ENCODE data around the gene SDS.
"Not testable (repeated sequence)": the region's sequence is repeated elsewhere in the genome, so short reads cannot be mapped to it uniquely, and the experiment has no call there.

Gene SDS

DNA sequence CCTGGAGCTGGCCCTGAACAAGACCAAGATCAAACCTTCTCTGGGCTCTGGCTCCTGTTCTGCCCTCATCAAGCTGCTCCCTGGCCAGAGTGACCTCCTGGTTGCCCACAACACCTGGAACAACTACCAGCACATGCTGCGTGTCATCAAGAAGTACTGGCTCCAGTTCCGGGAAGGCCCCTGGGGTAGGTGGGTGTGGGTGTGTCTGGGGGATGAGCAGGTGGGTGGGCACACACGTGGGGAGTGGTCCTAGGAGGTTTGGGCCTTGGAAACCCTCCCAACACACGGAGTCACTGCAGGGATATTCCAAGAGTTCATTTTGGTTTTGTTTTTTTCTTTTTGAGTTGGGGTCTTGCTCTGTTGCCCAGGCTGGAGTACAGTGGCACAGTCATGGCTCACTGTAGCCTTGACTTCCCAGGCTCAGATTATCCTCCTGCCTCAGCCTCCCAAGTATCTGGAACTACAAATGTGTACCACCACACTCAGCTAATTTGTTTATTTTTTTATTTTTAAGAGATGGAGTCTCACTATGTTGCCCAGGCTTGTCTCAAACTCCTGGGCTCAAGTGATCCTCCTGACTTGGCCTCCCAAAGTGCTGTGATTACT lies 28.8 kb downstream of the SDS start:
- no peak for DNase-seq (ENCODE audit: low spot score)

DNA sequence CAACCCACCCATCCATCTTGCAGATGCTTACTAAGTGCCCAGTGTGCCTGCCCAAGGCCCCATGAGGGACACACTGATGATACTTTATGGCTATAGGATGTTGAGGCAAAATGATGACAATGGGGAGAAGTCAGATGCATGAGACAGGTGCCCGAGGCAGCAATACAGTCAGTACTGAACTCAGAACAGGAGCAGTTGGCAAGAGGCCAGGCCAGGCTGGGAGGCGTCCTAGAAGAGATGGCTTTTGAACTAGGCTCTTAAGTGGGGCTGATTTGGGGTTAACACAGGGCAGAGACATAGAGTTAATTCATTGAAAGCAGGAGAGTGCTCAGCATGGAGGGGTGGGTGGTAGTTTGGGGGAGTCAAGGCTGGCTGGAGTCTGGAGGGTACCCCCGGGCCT lies 29.7 kb downstream of the SDS start:
- DNase-seq (ENCODE audit: low spot score): no peak

DNA sequence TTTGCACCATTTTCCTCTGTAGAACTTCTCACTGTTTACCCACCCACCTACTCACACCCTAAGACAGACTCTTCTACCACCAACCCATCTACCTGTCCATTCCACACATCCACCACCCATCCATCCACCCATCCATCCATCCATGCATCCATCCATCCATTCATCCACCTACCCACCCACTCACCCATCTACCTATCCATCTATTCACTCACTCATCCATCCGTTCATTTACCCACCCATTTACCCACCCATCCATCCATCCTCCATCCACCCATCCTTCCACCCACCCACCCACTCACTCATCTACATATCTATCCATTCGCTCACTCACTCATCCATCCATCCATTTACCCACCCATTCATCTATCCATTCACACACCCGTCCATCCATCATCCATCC lies 30.2 kb downstream of the SDS start:
- DNase-seq (ENCODE audit: low spot score): no peak

DNA sequence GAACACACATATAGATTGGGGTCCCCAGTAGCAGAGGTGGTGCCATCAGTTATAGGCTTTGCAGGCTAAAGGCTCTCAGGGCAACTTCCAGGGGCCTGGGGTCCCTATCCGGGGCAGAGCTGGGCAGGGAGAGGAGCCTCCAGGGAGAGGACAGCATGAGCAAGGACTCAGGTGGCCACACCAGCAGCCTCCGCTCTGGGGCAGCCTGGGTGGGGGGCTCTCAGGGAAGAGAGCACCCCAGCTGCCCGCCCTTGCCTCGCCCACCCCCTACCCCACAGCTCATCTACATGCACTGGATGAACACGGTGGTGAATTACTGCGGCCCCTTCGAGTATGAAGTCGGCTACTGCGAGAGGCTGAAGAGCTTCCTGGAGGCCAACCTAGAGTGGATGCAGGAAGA lies 31.3 kb downstream of the SDS start:
- no peak for DNase-seq (ENCODE audit: low spot score)

DNA sequence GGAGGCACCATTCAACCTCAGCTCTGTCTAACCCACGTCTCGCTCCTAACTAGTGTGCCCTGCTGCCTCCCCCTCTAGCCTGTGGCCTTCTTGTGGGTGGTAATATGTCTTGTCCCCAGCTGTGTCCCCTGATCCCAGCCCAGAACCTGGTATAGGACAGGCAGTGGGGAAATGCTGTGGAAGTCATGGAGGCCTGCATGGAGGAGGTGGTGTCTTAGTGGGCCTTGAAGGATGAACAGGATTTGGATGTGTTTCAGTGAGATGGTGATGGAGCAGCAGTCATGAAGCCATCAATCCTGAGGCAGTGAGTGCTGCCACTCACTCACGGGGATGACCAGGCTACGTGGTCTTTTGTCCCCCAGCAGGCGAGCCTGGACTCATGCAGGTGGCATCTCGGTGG lies 31.9 kb downstream of the SDS start:
- DNase-seq (ENCODE audit: low spot score): no peak

DNA sequence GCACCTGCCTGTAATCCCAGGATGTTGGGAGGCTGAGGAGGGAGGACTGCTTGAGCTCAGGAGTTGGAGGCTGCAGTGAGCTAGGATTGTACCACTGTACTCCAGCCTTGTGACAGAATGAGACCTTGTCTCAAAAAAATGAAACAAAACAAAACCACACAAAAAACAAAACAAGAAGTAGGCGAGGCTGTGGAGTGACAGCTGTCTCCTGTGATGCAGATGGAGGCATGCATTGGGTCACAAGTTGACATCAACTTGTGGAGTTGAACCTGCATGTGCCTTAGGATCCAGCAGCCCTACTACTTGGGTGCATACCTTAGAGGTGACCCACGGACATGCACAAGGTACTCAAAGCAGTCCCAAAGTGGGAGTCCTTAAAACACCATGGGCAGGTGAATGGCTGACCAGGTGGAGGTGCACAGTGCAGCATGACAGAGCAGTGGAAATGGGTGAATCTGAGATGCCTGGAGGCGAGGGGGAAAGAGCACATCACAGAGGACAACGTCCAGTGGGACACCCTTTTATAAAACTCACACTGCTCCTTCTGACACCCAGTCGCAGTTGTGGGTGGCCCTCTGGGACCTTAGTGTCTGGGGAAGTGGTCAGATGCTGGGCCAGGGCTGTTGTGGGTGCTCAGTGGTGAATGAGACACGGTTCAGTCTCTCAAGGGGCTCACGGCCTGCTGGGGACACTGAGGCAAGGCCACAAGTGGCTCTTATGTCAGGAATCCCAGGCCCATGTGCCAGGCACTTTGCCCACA lies 32.6 kb downstream of the SDS start:
- no peak for DNase-seq (ENCODE audit: low spot score)

DNA sequence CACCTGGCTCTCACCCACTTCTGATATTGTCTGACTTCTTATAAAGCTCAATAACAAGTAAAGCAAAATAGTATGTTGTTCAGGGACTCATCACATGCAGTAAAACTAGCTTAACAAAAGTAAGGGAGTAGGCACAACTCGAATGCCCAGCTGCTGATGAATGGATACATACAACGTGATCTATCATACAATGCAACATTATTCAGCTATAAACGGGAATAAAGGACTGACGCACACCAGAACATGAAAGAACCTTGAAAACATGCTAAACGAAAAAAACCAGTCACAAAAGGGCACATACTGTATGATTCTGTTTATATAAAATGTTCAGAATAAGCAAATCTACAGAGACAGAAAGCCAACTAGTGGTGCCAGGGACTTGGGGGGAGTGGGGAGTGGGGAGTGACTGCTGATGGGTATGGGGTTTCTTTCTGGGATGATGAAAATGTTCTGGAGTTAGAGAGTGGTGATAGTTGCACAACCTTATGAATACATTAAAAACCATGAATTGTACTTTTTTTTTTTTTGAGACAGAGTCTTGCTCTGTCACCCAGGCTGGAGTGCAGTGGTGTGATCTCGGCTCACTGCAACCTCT lies 34.2 kb downstream of the SDS start:
- no peak for DNase-seq (ENCODE audit: low spot score)

DNA sequence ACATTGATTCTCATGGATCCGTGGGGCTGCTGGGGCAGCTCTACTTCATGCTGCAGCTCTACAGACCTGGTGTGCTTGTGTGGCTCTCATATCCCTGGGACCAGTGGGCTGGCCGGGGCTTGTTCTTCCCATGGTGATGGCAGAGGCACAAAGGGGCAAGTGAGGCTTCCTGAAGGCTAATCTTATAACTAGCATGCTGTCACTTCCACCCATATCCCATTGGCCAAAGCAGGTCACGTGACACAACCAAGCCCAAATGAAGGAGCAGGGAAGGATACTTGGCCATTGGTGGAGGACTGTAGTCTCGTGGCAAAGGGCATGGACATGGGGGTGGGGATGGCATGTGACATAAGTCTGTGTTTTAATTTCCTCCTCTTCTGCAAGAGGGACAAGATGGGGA lies 35.4 kb downstream of the SDS start:
- no peak for DNase-seq (ENCODE audit: low spot score)

DNA sequence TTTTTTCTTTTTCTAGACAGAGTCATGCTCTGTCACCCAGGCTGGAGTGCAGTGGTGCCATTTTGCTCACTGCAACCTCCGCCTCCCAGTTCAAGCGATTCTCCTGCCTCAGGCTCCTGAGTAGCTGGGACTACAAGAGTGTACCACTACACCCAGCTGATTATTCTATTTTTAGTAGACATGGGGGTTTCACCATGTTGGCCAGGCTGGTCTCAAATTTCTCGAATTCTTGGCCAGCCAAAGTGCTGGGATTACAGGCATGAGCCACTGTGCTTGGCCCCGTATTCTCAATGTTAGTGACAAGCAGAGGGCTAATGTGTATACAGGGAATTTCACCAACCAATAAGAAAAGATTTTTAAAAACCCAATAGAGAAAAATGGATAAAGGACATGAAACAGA lies 36.9 kb downstream of the SDS start:
- no peak for DNase-seq (ENCODE audit: low spot score)

DNA sequence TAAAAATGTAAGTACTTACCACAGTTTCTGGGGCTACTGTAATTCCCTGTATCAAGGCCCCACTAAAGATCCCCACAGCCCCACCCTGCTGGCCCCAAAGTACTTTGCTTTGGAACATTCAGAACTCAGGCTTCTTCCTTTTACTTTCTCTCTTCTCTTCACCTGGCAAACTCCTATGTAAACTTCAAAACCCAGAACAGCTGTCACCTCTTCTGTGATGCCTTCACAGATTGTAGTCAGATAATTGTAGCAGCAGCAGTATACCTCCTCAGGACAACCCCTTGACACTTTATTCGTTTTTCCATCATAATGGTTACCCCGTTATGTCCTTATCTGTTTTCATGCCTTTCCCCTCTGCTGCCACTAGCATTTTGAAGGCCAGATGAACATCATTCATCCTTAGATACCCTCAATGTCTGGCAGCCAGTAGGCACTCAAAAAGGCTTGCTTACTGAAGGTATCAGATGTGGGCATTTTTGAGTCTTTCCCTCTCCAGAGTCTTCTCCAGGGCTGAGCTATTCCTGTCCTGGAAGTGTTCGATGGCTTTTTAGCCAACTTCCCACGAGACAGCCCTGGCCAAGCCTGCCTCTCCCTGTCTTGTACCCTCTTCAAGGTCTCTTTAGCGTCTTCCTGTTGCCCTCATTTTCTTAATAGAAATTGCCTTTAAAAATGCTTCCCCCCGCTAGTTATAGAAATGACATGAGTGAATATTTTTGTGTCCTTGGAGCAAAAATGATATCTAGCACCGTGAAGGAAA lies 37.9 kb downstream of the SDS start:
- no peak for DNase-seq (ENCODE audit: low spot score)

DNA sequence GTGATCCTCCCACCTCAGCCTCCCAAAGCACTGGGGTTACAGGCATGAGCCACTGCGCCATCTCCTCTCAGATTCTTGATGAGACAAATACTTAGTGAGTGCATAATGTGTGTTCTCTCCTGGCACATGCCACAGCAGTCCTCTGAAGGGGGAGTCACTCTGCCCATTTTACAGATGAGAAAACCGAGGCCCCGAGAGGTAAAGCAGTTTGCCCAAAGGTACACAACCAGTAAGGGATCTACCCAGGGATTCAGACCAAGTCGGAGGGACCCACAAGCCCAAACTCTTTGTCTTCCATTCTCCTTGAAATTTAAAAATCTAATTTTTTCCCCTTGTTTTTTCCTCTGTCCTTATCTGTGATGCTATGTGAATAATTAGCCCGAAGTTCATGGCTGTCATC lies 39.0 kb downstream of the SDS start:
- DNase-seq (ENCODE audit: low spot score): no peak

DNA sequence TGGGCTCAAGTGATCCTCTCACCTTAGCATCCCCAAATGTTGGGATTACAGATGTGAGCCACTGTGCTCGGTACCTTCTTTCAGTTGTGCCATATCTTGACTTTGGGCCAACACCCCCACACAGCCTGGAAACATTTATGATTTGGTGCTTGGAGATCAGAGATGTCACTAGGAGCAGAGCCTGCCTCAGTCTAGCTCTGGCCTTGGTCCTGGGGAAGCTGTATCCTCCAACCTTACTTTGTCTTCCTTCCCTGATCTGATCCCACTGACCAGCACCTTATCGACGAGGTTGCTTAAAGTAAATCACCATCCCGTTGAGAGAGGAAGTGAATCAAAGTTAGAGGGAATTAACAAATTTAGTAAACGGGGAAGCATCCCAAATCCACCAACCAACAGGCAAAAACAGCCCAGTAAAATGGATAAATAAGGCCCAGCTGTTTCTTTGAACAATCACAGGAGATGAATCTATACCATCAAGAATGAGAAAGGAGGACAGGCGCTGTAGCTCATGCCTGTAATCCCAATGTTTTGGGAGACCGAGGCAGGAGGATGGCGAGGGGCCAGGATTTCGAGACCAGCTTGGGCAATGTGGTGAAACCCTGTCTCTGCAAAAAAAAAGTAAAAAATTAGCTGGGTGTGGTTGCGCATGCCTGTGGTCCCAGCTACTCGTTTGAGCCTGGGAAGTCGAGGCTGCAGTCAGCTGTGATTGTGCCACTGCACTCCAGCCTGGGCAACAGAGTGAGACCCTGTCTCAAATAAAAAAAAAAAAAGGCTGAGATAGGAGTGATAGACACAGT lies 41.9 kb downstream of the SDS start:
- DNase-seq (ENCODE audit: low spot score): no peak

DNA sequence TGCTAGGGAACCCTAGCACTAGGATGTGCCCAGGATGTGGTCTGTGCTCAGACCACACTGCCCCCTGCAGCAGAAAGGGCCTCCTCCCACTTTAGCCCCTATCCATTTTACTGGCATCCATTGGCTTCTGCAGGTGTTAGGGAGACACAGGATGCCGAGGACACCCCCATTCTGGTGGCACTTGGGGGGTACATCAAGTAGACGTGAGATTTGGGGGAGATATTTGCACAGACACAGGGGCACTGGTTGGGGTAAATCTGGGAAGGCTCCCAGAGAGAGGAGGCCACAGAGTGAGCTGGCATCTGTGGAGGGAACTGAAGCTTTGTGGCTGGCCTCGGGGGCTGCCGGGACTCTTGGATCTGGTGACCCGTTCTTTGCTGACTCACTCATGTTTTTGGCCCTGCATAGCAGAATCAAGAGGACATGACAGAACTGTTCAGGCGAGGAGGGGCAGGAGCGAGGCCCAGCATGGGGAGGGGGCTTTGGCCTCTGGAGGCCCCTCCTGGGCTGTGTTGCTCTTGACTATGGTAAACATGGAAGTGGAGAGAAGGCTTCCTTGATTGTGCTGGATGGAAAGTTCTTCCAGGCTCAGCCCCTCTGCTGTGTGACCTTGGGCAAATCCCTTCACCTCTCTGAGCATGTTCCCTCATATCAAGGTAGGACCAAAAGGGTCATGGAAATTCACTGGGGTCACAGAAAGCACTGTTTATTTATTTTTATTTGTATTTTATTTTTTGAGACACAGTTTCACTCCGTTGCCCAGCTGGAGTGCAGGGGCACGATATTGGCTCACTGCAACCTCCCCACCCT lies 43.5 kb downstream of the SDS start:
- DNase-seq (ENCODE audit: low spot score): peak; percentile 38

DNA sequence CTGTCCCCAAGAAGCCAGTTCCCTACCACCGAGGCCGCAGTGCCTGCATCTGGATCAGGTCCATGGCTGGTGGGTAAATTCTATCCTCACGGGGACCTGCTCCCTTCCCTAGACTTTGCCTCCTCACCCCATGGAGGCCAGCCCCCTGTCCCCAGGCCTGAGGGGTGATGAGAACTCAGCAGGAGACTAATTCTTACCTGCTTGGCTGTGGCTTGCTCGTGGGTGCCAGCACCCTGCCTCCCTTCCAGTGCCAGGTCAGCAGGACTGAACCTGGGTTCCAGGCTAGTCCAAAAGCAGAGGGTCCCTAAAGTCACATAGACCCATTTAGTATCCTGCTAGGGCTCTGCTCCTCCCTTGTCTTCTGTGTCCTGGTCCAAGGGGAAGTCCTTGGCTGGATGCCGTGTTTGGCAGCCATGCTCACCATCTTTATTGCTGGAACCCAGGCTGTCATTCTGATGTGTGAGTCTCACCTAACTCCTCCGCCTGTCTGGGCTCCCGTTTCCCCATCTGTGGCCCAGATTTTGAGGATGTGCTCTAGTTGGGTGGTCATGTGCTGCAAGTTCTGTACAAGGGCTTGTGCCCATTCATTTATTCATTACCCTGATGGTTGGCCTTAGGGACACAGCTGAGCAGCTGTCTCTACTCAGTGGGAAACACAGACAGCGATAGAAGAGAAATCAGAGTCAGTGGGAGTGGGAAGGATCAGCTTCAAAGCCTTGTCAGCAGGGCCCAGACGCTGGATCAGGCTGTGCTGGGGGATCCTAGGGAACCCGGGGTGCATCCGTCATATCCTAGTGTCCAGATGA lies 44.4 kb downstream of the SDS start:
- peak; percentile 58 for DNase-seq (ENCODE audit: low spot score)

DNA sequence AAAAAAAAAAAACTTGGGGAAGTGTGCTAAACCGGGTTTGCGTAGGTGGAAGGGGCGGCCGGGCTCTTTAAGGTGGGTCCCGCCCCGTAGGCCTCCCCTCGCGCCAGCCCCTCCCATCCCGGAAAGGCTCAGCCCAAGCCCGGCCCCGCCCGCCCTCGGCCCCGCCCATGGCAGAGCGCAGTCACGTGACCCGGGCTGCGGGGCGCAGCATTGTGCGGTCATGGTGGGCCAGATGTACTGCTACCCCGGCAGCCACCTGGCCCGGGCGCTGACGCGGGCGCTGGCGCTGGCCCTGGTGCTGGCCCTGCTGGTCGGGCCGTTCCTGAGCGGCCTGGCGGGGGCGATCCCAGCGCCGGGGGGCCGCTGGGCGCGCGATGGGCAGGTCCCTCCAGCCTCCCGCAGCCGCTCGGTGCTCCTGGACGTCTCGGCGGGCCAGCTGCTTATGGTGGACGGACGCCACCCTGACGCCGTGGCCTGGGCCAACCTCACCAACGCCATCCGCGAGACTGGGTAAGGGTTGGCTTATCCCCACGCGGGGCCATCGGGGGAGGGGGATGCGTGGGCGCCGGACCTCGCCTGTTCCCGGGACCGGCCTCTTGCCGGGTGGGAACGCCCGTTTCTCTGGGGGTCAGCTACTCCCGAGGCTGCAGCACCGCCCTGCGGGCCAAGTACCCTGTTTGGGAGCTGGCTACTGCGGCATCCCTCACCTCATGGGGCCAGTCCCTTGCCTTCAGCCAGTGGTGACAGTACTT lies 45.1 kb downstream of the SDS start, which contains the start of gene PLBD2:
Gene PLBD2 (plus strand): TSS at position 207 of the 752 bp plus-strand sequence. CDS start 14 bp downstream, at position 221.
- DNase-seq (ENCODE audit: low spot score): peak; percentile 99

DNA sequence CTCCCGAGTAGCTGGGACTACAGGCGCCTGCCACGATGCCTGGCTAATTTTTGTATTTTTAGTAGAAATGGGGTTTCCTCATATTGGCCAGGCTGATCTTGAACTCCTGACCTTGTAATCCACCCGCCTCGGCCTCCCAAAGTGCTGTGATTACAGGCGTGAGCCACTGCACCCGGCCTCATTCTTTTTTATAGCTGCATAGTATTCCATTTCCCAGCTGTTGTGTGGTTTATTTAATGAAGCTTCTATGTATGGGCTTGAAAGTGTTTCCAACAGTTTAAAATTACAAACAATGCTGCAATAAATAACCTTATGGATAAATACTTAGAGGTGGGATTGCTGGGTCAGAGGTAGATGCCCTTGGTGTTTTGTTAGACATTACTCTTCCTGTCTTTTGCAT lies 49.5 kb downstream of the SDS start:
- not testable (repeated sequence) for DNase-seq (ENCODE audit: low spot score)

DNA sequence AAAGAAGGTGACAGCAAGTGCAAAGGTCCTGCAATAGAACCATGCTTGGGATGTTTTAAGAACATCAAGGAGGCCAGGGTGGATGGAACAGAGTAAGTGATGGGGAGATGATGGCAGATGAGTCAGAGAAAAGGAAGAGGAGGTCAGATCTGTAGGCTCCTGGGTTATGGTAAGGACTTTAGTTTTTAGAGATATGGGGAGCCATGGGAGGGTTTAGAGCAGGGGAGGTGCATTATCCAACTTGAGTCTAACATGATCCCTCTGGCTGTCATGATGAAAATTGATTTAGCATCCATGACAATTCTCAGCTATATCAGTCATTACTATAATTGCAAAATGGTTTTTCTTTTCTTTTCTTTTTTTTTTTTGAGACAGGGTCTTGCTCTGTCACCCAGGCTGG lies 52.6 kb downstream of the SDS start:
- no peak for DNase-seq (ENCODE audit: low spot score)

DNA sequence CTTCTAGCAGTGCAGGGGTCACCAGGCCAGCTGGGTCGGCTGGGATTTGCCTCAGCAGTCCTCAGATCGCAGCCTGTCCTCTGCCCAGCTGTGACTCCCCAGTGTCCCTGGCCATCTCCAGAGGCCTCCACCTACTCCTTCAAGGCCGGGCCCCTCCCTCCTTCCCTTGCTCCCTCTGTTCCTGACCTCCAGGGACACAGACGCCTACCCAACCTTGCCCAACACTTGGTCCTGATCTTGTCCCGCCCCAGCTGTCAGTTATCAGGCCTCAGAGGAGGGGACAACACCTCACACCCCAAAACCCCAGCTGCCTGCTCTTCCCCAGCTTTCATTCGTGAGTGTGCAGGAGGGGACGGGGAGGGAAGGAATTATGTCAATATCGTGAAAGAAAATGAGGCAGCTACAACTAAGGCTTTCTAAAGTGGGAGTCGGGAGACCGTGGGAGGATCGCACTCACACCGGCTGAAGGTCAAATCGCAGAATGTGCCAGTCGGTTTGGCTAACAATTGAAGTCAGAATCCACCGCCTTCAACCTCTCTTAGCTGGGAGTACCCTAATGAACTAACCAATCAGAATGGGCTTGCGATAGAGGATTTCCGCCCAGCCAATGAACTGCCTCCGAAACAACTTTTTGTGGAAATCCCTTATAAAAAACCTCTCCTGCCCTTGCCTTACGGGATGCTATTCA lies 54.7 kb downstream of the SDS start:
- no peak for DNase-seq (ENCODE audit: low spot score)

DNA sequence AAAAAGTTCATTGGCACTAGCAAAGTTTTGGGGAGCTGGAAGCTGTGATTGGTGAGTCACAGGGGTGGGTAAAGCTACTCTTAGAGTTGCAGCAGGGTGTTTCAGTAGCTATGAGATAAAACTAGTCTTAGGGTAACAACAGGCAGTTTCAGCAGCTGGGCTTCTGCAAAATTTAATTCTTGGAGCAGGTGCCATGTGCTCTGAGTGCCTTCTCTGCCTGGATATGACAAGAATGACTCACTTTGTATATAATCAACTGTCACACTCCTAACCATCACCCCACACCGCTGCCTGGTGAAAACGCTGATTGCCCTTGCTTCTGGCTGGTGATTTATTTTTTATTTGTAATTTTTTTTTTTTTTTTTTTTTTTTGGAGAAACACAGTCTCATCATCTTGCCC lies 55.8 kb downstream of the SDS start:
- DNase-seq (ENCODE audit: low spot score): no peak

Measured in AG08395 (cell line).